Vagina (tissue), 2 donors: ENCODE data around the gene CLEC16A. TPM values are rescaled to one million over a fixed set of nuclear protein-coding genes. Genes with fewer than 3 reads are reported as not detected.

Source experiments
- DNase-seq, 2 donors: peaks; one replicate each; pipeline ENCODE4 v3.0.0-alpha.2; 2017; ENCODE audit errors: extremely low spot score in 2 of 2
- H3K27ac ChIP-seq: fragments of 200-600 bp; sonication (generic); one replicate; pipeline ENCODE4 v1.5.1; 2019
- H3K27me3 ChIP-seq: fragments of 200-600 bp; sonication (generic); one replicate; pipeline ENCODE4 v1.5.1; 2019
- H3K36me3 ChIP-seq, 2 donors: fragments of 200-600 bp; sonication (generic); one replicate each; pipeline ENCODE4 v1.5.1; 2017 to 2019
- H3K4me1 ChIP-seq: fragments of 200-600 bp; sonication (generic); one replicate; pipeline ENCODE4 v1.5.1; 2019
- H3K4me3 ChIP-seq, 2 donors: fragments of 200-600 bp; sonication (generic); 1 replicate in 1 of 2; 2 replicates in 1 of 2; pipeline ENCODE4 v1.5.1; 2016 to 2019
- H3K9me3 ChIP-seq: fragments of 200-600 bp; sonication (generic); one replicate; pipeline ENCODE4 v1.5.1; 2019
- POLR2A ChIP-seq, 2 donors: fragments of 450-650 bp; IDR thresholded peaks; one replicate each; pipeline ENCODE4 v1.6.1; 2017; ENCODE audit warnings: antibody characterized with exemption in 2 of 2, mild to moderate bottlenecking in 2 of 2, moderate library complexity in 2 of 2
- POLR2AphosphoS5 ChIP-seq, 2 donors: sonication (generic); formaldehyde crosslinking; IDR thresholded peaks; one replicate each; pipeline ENCODE4 v1.9.0; 2017; ENCODE audit warnings: antibody characterized with exemption in 2 of 2, mild to moderate bottlenecking in 2 of 2, low read depth in 1 of 2; ENCODE audit not compliant: insufficient read depth in 1 of 2
- intact Hi-C: fragments of 100-400 bp; cut with DNase I; formaldehyde crosslinking; loops from one replicate; pipeline ENCODE4 v1.15.1; 2023
- total RNA-seq: library from RNA; depleted of rRNA; stranded (reverse); fragments of >200 nt; gene quantifications from one replicate; pipeline ENCODE4 v1.2.3, GENCODE V29; 2016
- TF ChIP-seq, protein P1 (sequence below), 3 experiments: fragments of 450-650 bp in 2 of 3; fragments of 200-600 bp in 1 of 3; sonication (generic) in 1 of 3; IDR thresholded peaks; one replicate each; pipeline ENCODE4 v1.5.1; 2017 to 2019; ENCODE audit warnings: antibody characterized with exemption in 3 of 3, mild to moderate bottlenecking in 2 of 3, moderate library complexity in 2 of 3

The CLEC16A gene
- total RNA-seq, 1 donor from 2014 or later = 21.6 TPM

GRCh38 chr16:11188801-11189740 is 244.7 kb downstream of the CLEC16A start:
- no peak for TF ChIP-seq POLR2AphosphoS5 (IDR thresholded peaks at IDR 0.05; ENCODE audit: insufficient read depth in 1 of 2, low read depth in 1 of 2)
- no peak for TF ChIP-seq POLR2A (IDR thresholded peaks at IDR 0.05)
- TF ChIP-seq, protein P1, sequence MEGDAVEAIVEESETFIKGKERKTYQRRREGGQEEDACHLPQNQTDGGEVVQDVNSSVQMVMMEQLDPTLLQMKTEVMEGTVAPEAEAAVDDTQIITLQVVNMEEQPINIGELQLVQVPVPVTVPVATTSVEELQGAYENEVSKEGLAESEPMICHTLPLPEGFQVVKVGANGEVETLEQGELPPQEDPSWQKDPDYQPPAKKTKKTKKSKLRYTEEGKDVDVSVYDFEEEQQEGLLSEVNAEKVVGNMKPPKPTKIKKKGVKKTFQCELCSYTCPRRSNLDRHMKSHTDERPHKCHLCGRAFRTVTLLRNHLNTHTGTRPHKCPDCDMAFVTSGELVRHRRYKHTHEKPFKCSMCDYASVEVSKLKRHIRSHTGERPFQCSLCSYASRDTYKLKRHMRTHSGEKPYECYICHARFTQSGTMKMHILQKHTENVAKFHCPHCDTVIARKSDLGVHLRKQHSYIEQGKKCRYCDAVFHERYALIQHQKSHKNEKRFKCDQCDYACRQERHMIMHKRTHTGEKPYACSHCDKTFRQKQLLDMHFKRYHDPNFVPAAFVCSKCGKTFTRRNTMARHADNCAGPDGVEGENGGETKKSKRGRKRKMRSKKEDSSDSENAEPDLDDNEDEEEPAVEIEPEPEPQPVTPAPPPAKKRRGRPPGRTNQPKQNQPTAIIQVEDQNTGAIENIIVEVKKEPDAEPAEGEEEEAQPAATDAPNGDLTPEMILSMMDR (IDR thresholded peaks at IDR 0.05) = no peak
- no peak overlapping the region for H3K4me3 ChIP-seq
- no peaks in the 10 kb centered on the region for H3K36me3 ChIP-seq
- DNase-seq = no peak
- H3K27ac ChIP-seq = no peak overlapping the region
- H3K4me1 ChIP-seq = no peaks in the 10 kb centered on the region
- H3K9me3 ChIP-seq = no peaks in the 10 kb centered on the region
- no peaks in the 10 kb centered on the region for H3K27me3 ChIP-seq
- intact Hi-C loops = no loop called here

DNA sequence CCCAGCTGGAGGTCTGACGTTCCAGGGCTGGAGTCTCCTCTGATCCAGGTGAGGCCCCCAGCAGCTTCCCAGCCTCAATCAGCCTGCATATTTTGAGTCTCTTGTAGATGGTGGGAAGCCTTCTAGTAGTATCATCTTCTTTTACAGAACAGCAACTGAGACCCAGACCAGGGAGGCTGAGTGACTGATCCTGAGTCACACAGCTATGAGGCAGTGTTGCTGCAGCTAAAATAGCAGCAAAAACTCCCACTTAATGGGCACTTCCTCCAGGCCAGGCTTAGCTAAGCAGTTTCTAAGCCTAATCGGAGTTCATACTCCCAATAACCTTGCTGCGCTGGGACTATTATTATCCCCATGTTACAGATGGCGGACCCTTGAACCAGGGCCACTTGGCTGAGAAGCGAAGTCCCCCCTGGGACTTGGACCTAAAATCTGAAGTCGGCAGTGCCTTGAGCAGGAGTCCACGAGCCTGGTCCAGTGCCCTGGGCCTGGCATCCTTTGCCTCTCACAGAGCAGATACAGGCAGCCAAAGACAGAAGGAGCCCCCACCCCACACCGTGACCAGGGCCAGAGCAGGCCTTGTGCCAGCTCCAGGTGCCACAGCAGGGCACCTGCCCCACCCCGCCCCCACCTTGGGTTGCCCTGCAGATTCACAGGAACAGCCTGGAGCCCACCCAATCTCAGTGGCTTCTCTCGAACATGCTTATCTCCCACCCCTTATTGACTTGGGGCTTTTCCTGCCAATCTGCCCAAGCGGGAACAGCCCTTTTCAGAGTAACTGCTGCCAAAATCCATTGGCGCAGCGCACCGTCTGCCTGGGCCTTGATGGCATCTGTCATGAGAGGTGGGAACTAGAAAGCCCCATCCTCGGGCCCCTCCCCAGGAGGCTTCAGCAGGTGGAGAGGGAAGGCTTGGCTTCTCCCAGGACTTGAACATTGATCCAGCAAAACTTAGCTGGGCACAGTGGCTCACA is 246.5 kb downstream of the CLEC16A start:
- no peaks in the 10 kb centered on the region for H3K36me3 ChIP-seq
- H3K9me3 ChIP-seq = no peaks in the 10 kb centered on the region
- H3K27ac ChIP-seq = no peak overlapping the region
- H3K27me3 ChIP-seq = no peaks in the 10 kb centered on the region
- no peak overlapping the region for H3K4me3 ChIP-seq
- intact Hi-C loops = no loop called here
- no peaks in the 10 kb centered on the region for H3K4me1 ChIP-seq
- no peak for DNase-seq
- TF ChIP-seq POLR2AphosphoS5 (IDR thresholded peaks at IDR 0.05; ENCODE audit: insufficient read depth in 1 of 2, low read depth in 1 of 2) = no peak
- no peak for TF ChIP-seq POLR2A (IDR thresholded peaks at IDR 0.05)
- TF ChIP-seq, protein P1 (IDR thresholded peaks at IDR 0.05) = no peak

DNA sequence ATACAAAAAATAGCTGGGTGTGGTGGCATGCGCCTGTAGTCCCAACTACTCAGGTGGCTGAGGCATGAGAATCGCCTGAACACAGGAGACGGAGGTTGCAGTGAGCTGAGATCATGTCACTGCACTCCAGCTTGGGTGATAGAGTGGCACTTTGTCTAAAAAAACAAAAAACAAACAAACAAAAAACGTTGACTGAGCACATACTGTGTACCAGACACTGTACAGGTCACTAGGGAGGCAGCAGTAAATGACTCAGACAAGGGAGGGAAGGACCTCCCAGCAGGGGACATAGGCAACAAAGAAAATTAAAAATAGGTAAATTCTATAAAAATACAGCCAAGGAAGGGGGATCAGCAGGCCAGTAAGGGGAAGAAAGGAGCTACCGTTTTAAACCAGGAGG is 247.3 kb downstream of the CLEC16A start:
- H3K27ac ChIP-seq = no peak overlapping the region
- no peaks in the 10 kb centered on the region for H3K36me3 ChIP-seq
- no peaks in the 10 kb centered on the region for H3K9me3 ChIP-seq
- H3K4me3 ChIP-seq = no peak overlapping the region
- no peaks in the 10 kb centered on the region for H3K4me1 ChIP-seq
- no peak for DNase-seq
- intact Hi-C loops = no loop called here
- TF ChIP-seq, protein P1 (IDR thresholded peaks at IDR 0.05) = no peak
- TF ChIP-seq POLR2AphosphoS5 (IDR thresholded peaks at IDR 0.05; ENCODE audit: insufficient read depth in 1 of 2, low read depth in 1 of 2) = no peak
- no peak for TF ChIP-seq POLR2A (IDR thresholded peaks at IDR 0.05)
- H3K27me3 ChIP-seq = no peaks in the 10 kb centered on the region

GRCh38 chr16:11193494-11193893 is 249.1 kb downstream of the CLEC16A start:
- intact Hi-C loops = no loop called here
- TF ChIP-seq, protein P1 (IDR thresholded peaks at IDR 0.05) = no peak
- TF ChIP-seq POLR2AphosphoS5 (IDR thresholded peaks at IDR 0.05; ENCODE audit: insufficient read depth in 1 of 2, low read depth in 1 of 2) (no peak), POLR2A (IDR thresholded peaks at IDR 0.05) (no peak)
- H3K4me1 ChIP-seq = peaks cover under 1% of the 10 kb centered on the region

More at GRCh38 chr16:11193494-11193893, 249.1 kb downstream of the CLEC16A start:
- no peak overlapping the region for H3K4me3 ChIP-seq
- no peaks in the 10 kb centered on the region for H3K27me3 ChIP-seq
- H3K36me3 ChIP-seq = no peaks in the 10 kb centered on the region
- H3K9me3 ChIP-seq = no peaks in the 10 kb centered on the region
- no peak overlapping the region for H3K27ac ChIP-seq
- DNase-seq = no peak
